IgD-negative memory B cell (primary cell): Measurements from ENCODE around the gene WDR72. TPM values are rescaled to one million over a fixed set of nuclear protein-coding genes. Genes with fewer than 3 reads are reported as not detected.
"Not testable (repeated sequence)": the region's sequence is repeated elsewhere in the genome, so short reads cannot be mapped to it uniquely, and the experiment has no call there.

Source experiments
- H3K27ac Mint-ChIP-seq, 3 donors: one replicate each; pipeline ENCODE4 v1.8.0; 2020 to 2022; ENCODE audit warnings: mild to moderate bottlenecking in 3 of 3, mixed read lengths in 3 of 3, moderate library complexity in 1 of 3
- H3K27me3 Mint-ChIP-seq: one replicate; pipeline ENCODE4 v1.8.0; 2021; ENCODE audit warnings: mixed read lengths
- H3K36me3 Mint-ChIP-seq: one replicate; pipeline ENCODE4 v1.8.0; 2020; ENCODE audit warnings: mild to moderate bottlenecking, mixed read lengths
- H3K4me1 Mint-ChIP-seq, 3 donors: one replicate each; pipeline ENCODE4 v1.8.0; 2020 to 2022; ENCODE audit warnings: mixed read lengths in 3 of 3, mild to moderate bottlenecking in 1 of 3
- H3K4me3 Mint-ChIP-seq, 4 donors: one replicate each; pipeline ENCODE4 v1.8.0; 2020 to 2022; ENCODE audit warnings: mild to moderate bottlenecking in 4 of 4, mixed read lengths in 4 of 4, moderate library complexity in 3 of 4
- H3K9me3 Mint-ChIP-seq, 3 donors: one replicate each; pipeline ENCODE4 v1.8.0; 2020 to 2021; ENCODE audit warnings: mixed read lengths in 3 of 3, mild to moderate bottlenecking in 1 of 3
- polyA plus RNA-seq: library from polyadenylated mRNA; unstranded; fragments of 300-500 nt; fragmentation: Illumina TruSeq; gene quantifications from one replicate; pipeline ENCODE4 v1.2.3, GENCODE V29; 2021

Gene WDR72
- polyA plus RNA-seq, 1 donor from 2014 or later, result 0.04 TPM

- no peak overlapping the region for H3K4me3 Mint-ChIP-seq
- H3K36me3 Mint-ChIP-seq, result no peaks in the 10 kb centered on the region
- H3K27ac Mint-ChIP-seq, result no peak overlapping the region
- H3K9me3 Mint-ChIP-seq, result no peaks in the 10 kb centered on the region
- no peaks in the 10 kb centered on the region for H3K27me3 Mint-ChIP-seq
- no peaks in the 10 kb centered on the region for H3K4me1 Mint-ChIP-seq
Measured at GRCh38 chr15:53739651-53740050, 19.8 kb downstream of the WDR72 start.

DNA sequence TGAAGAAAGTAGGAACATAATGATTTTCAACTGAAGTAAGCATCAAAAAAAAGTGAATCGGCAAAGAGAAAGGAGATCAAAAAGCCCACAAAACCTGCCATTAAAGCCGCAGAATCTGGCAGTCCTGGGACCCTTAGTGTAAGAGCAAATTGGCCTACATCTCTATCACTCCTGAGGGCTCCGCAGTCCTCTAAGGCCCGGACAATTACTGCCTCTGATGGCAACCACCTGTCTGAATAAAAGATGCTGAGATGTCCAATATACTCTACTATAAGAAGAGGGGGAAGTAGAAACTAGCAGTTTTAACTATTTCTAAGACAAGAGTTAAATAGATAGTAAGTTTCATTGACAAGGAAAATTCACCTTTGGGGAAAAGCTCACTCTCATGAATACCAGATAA, 20.3 kb downstream of the WDR72 start:
- H3K9me3 Mint-ChIP-seq, result no peaks in the 10 kb centered on the region
- H3K36me3 Mint-ChIP-seq, result no peaks in the 10 kb centered on the region
- H3K4me1 Mint-ChIP-seq, result no peaks in the 10 kb centered on the region
- no peak overlapping the region for H3K27ac Mint-ChIP-seq
- H3K4me3 Mint-ChIP-seq, result no peak overlapping the region
- no peaks in the 10 kb centered on the region for H3K27me3 Mint-ChIP-seq

DNA sequence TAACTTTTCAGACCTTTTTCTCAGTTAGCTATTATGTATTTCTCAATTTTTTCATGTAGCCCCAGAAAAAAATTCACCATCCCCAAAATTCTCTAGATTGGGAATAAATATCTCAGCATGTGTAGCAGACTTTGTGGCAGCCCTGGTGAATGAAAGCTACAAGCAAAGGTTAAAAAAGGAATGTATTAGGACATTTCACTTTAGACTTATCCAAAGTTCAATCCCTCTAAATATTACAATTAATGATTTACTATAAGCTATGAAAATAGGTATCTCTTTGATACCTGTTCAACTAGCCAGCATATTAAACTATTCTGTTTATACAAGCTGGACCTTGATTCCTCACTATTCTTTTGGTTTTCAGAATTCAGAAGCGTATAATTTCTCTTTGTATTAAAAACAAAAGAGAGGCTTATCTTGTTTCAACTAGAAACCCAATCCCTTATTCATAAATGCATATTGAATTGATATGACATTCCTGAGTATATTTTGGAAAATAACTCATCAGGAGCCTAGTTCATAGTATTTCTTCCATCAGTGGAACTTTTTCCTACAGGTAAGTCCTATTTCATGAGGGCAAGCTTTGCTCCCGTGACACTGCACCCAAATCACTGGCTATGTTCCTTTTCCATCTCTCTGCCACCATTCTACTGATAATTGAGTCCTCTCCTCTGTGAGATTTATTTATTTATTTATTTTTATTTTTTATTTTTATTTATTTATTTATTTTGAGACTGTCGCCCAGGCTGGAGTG, 38.0 kb downstream of the WDR72 start:
- H3K27ac Mint-ChIP-seq, result no peak overlapping the region
- no peaks in the 10 kb centered on the region for H3K4me1 Mint-ChIP-seq
- H3K36me3 Mint-ChIP-seq, result no peaks in the 10 kb centered on the region
- H3K4me3 Mint-ChIP-seq, result no peak overlapping the region
- no peaks in the 10 kb centered on the region for H3K27me3 Mint-ChIP-seq
- peaks cover 0 to 4% (median 0%) of the 10 kb centered on the region in 3 donors for H3K9me3 Mint-ChIP-seq

DNA sequence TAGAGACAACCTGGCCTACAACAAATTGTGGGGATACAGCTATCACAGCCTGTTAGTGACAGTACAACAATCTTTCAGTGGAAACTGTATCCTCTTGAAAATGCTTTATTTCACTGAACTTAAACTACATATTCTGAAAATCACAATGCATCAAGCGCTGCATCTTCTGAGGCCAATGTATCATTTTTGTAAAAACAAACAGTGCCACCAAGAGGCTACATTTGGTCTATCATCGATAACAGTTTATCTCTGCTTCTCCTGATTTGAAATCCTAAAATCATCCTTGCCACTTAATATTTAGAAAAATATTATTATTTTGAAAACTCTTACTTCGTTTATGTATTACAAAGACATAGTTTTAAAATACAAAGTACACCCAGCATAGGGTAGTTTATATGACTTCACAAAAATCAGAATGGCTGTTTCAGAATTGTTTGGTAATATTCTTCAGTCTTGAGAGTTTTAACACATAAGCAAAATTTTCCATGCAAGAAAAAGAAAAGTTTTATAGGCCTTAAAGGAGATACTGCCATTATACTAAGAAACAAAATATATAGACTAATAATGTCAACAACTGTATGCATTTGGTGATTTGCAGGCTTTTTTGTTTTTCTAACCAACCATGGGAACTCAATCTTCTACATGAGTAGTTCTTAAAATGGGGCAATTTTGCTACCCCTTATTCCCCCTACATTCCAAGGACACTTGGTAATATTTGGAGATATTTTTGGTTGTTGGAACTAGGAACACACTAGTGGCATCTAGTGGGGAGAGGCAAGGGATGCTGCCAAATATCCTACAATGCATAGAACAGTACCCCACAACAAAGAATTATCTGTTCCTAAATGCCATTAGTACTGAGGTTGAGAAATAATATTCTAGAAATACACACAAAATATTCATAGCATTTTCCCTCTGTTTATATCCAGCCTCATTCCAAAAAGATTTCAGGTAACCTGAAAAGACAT, 42.3 kb downstream of the WDR72 start:
- no peaks in the 10 kb centered on the region for H3K9me3 Mint-ChIP-seq
- H3K4me3 Mint-ChIP-seq, result no peak overlapping the region
- H3K27ac Mint-ChIP-seq, result no peak overlapping the region
- no peaks in the 10 kb centered on the region for H3K4me1 Mint-ChIP-seq
- H3K27me3 Mint-ChIP-seq, result no peaks in the 10 kb centered on the region
- H3K36me3 Mint-ChIP-seq, result no peaks in the 10 kb centered on the region

- Mint-ChIP-seq H3K27ac (no peak overlapping the region), H3K9me3 (no peaks in the 10 kb centered on the region), H3K4me1 (no peaks in the 10 kb centered on the region), H3K4me3 (no peak overlapping the region), H3K27me3 (no peaks in the 10 kb centered on the region), H3K36me3 (no peaks in the 10 kb centered on the region)
Measured at GRCh38 chr15:53713218-53713617, 46.2 kb downstream of the WDR72 start.

DNA sequence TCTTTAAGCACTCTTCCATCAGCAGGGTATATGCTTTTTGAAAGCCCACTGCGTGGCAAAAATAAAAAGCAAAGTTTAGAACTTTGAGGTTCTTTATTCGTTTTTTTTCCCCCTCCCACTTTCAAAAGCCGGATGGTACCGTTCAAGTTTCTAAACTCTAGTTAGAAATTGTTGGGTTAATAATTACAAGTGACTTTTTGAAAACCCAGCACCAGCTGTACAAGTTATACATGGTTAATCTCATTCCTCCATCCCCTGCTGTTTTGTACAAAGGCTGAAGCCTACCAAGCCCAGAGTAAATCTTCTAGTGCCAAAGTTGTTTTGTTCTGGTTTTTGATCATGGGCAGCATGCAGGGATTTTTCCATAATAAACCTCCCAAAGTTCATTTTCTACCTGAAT, 48.6 kb downstream of the WDR72 start:
- H3K9me3 Mint-ChIP-seq, result peaks cover 0 to 3% (median 0%) of the 10 kb centered on the region in 3 donors

GRCh38 chr15:53709821-53710220, 49.6 kb downstream of the WDR72 start:
- H3K27ac Mint-ChIP-seq, result no peak overlapping the region
- peaks cover 0 to 3% (median 0%) of the 10 kb centered on the region in 3 donors for H3K9me3 Mint-ChIP-seq
- H3K27me3 Mint-ChIP-seq, result no peaks in the 10 kb centered on the region
- no peaks in the 10 kb centered on the region for H3K4me1 Mint-ChIP-seq
- no peak overlapping the region for H3K4me3 Mint-ChIP-seq
- no peaks in the 10 kb centered on the region for H3K36me3 Mint-ChIP-seq

More for the DNA sequence above, 48.6 kb downstream of the WDR72 start:
- H3K4me1 Mint-ChIP-seq, result no peaks in the 10 kb centered on the region
- no peaks in the 10 kb centered on the region for H3K36me3 Mint-ChIP-seq
- no peak overlapping the region for H3K4me3 Mint-ChIP-seq
- no peaks in the 10 kb centered on the region for H3K27me3 Mint-ChIP-seq
- no peak overlapping the region for H3K27ac Mint-ChIP-seq

DNA sequence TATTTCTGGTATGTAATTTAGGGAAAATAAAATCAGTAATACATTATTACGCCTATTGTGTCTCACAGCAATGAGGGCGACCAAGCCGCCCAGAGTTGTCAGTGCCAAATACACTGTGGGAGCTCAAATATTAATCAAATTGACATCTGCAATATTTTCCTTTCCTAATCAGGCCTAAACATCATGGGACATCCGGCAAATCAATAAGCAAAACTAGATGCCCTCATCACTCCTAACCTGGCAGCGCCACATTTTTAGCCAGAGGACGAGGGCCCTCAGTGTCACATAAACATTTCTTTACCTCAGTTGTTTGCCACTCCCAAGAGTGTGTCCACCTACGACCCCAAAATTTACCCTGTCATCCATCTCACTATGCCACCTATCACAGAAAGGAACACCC, 64.1 kb downstream of the WDR72 start:
- Mint-ChIP-seq H3K27me3 (no peaks in the 10 kb centered on the region), H3K4me3 (no peak overlapping the region), H3K9me3 (peaks cover 0 to 2% (median 0%) of the 10 kb centered on the region in 3 donors), H3K36me3 (no peaks in the 10 kb centered on the region), H3K27ac (no peak overlapping the region), H3K4me1 (no peaks in the 10 kb centered on the region)

GRCh38 chr15:53694476-53694874, 65.0 kb downstream of the WDR72 start:
- H3K9me3 Mint-ChIP-seq, result peaks cover 0 to 3% (median 0%) of the 10 kb centered on the region in 3 donors
- H3K27ac Mint-ChIP-seq, result no peak overlapping the region
- H3K4me1 Mint-ChIP-seq, result no peaks in the 10 kb centered on the region
- H3K27me3 Mint-ChIP-seq, result no peaks in the 10 kb centered on the region
- H3K36me3 Mint-ChIP-seq, result no peaks in the 10 kb centered on the region
- H3K4me3 Mint-ChIP-seq, result no peak overlapping the region

GRCh38 chr15:53693729-53694475, 65.6 kb downstream of the WDR72 start:
- no peaks in the 10 kb centered on the region for H3K36me3 Mint-ChIP-seq
- H3K27me3 Mint-ChIP-seq, result no peaks in the 10 kb centered on the region
- no peak overlapping the region for H3K27ac Mint-ChIP-seq
- no peak overlapping the region for H3K4me3 Mint-ChIP-seq
- peaks cover 0 to 3% (median 0%) of the 10 kb centered on the region in 3 donors for H3K9me3 Mint-ChIP-seq
- H3K4me1 Mint-ChIP-seq, result no peaks in the 10 kb centered on the region

DNA sequence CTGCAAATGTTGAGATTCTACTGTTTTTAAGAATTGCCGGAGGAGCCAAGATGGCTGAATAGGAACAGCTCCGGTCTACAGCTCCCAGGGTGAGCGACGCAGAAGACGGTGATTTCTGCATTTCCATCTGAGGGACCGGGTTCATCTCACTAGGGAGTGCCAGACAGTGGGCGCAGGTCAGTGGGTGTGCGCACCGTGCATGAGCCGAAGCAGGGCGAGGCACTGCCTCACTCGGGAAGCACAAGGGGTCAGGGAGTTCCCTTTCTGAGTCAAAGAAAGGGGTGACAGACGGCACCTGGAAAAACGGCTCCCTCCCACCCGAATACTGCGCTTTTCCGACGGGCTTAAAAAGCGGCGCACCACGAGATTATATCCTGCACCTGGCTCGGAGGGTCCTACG, 75.3 kb downstream of the WDR72 start:
- H3K4me3 Mint-ChIP-seq, H3K9me3 Mint-ChIP-seq, H3K27ac Mint-ChIP-seq, H3K27me3 Mint-ChIP-seq, H3K4me1 Mint-ChIP-seq, H3K36me3 Mint-ChIP-seq: not testable (repeated sequence)

- Mint-ChIP-seq H3K4me3 (no peak overlapping the region), H3K9me3 (peaks cover 0 to 3% (median 2%) of the 10 kb centered on the region in 3 donors), H3K27ac (no peak overlapping the region), H3K27me3 (no peaks in the 10 kb centered on the region), H3K36me3 (no peaks in the 10 kb centered on the region), H3K4me1 (peaks cover 0 to 2% (median 0%) of the 10 kb centered on the region in 3 donors)
Measured at GRCh38 chr15:53681056-53681455, 78.4 kb downstream of the WDR72 start.

- H3K27me3 Mint-ChIP-seq, result no peaks in the 10 kb centered on the region
- H3K27ac Mint-ChIP-seq, result no peak overlapping the region
- no peak overlapping the region for H3K4me3 Mint-ChIP-seq
- H3K9me3 Mint-ChIP-seq, result peaks cover 0 to 2% (median 0%) of the 10 kb centered on the region in 3 donors
- no peaks in the 10 kb centered on the region for H3K36me3 Mint-ChIP-seq
- peaks cover 0 to 2% (median 0%) of the 10 kb centered on the region in 3 donors for H3K4me1 Mint-ChIP-seq
Measured at GRCh38 chr15:53675832-53676231, 83.6 kb downstream of the WDR72 start.

GRCh38 chr15:53671545-53671944, 87.9 kb downstream of the WDR72 start:
- no peaks in the 10 kb centered on the region for H3K9me3 Mint-ChIP-seq
- H3K27me3 Mint-ChIP-seq, result no peaks in the 10 kb centered on the region
- H3K27ac Mint-ChIP-seq, result no peak overlapping the region
- no peak overlapping the region for H3K4me3 Mint-ChIP-seq
- no peaks in the 10 kb centered on the region for H3K4me1 Mint-ChIP-seq
- H3K36me3 Mint-ChIP-seq, result no peaks in the 10 kb centered on the region

- no peaks in the 10 kb centered on the region for H3K4me1 Mint-ChIP-seq
- H3K27me3 Mint-ChIP-seq, result no peaks in the 10 kb centered on the region
- no peak overlapping the region for H3K27ac Mint-ChIP-seq
- H3K4me3 Mint-ChIP-seq, result no peak overlapping the region
- no peaks in the 10 kb centered on the region for H3K36me3 Mint-ChIP-seq
- H3K9me3 Mint-ChIP-seq, result no peaks in the 10 kb centered on the region
Measured at GRCh38 chr15:53670701-53671100, 88.8 kb downstream of the WDR72 start.
